Stimulated activated CD8-positive, alpha-beta memory T cell treated with anti-CD3 and anti-CD28 coated beads, Interleukin-12 subunit alpha, Interleukin-12 subunit beta, amount 100 ng/mL, for 24 hours (primary cell): ENCODE data around the gene ZBTB11.
"Not testable (repeated sequence)": the region's sequence is repeated elsewhere in the genome, so short reads cannot be mapped to it uniquely, and the experiment has no call there.

Experiments used
- DNase-seq: peaks from one replicate; pipeline ENCODE4 v3.0.0-alpha.2; 2020; ENCODE audit errors: extremely low read depth

The ZBTB11 gene

DNA sequence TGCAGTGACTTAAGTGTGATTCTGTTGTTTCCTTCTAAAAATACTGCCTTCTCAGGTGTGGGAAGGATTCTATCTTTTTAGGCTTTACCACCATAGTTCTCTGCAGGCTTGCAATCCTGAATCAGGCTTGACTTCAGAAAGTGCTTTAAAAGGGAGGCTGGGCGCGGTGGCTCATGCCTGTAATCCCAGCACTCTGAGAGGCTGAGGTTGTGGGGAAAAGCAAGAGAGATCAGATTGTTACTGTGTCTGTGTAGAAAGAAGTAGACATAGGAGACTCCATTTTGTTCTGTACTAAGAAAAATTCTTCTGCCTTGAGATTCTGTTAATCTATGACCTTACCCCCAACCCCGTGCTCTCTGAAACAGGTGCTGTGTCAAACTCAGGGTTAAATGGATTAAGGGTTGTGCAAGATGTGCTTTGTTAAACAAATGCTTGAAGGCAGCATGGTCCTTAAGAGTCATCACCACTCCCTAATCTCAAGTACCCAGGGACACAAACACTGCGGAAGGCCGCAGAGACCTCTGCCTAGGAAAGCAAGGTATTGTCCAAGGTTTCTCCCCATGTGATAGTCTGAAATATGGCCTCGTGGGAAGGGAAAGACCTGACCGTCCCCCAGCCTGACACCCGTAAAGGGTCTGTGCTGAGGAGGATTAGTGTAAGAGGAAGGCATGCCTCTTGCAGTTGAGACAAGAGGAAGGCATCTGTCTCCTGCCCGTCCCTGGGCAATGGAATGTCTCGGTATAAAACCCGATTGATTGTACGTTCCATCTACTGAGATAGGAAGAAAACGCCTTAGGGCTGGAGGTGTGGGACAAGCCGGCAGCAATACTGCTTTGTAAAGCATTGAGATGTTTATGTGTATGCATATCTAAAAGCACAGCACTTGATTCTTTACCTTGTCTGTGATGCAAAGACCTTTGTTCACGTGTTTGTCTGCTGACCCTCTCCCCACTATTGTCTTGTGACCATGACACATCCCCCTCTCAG is 15.0 kb upstream of the ZBTB11 start:
- not testable (repeated sequence) for DNase-seq

DNA sequence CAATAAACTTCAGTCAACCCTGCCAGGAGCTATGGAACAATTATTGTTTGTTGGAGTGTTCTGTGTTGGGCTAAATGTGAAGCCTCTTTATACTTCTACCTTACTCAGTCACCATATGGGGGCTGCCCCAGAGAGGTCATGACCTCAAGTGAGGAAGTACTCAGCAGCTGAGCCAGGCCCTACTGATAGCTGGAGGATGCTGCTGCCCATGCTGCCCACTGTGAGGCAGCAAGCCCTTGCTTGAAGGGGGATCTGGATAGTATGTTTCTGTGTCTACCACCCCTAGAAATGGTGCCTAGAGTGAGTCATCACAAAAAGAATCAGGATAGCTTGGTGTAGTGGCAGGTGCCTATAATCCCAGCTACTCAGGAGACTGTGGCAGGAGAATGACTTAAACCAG is 14.0 kb upstream of the ZBTB11 start:
- no peak for DNase-seq

DNA sequence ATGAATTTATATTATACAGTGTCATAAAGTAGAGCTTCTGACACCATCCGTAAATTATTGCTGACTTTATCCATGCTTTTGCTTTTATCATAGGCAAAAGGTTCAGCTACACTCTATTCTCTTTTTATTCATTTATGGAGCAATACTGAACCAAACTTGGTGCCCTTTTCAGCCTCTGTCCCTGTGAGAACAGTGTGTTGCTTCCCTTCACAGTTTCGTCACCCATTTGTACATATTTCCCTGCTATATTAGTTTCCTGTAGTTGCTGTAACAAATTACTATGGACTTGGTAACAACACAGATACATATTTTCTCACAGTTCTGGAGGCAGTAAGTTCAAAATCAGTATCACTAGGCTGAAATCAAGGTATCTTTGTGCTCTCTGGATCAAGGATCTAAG is 12.4 kb upstream of the ZBTB11 start:
- no peak for DNase-seq

DNA sequence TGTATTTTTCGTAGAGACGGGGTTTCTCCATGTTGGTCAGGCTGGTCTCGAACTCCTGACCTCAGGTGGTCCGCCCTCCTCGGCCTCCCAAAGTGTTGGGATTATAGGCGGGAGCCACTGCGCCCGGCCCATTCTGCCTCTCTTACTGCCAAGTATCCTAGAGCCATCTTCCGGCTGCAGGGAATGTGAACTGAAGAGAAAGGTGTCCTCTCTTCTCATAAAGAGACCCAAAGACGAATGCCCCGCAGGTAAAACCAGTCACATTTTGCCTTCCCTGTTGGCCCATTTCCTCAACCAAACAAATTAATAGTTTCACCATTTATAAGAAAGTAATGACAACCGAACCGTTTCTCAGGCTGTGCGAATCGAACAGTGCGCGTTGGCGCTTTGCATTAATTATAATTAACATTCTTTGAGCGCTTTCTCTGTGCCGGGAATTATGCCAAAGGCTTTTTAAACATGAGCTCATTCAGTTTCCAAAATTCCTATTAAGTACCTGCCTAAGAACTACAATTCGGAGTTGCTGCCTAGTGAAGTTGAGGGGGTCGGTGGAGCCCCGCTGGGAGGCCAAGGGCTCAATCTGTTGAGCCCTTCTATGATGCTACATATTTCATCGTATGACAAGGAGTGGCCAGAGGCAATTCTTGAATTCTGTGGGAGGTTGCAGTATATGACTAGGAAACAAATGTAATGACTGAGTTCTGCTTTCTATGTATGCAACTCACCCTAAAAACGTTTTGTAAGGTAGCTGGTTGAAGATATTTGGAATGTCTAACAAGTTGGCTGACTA is 10.4 kb upstream of the ZBTB11 start:
- DNase-seq = no peak

DNA sequence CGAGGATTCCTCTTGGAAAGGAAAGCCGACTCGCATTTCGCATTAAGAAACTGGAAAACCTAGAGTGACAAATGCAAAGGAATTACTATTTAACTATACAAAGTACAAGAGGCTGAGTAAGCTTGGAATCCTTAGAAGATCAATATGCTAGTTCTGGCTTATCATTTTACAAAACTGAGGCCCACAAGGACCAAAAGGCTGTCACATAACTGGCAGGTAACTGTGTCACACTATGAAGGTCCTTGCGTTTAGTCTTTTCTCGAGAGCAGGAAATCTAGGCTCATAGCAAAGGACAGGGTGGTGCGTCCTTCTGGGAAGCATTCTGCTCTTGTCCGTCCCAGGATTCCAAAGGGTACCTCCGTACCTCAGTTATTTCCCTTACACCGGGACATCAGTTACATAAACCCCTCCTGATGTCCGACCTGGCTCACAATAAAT is 9.0 kb upstream of the ZBTB11 start:
- DNase-seq = no peak

DNA sequence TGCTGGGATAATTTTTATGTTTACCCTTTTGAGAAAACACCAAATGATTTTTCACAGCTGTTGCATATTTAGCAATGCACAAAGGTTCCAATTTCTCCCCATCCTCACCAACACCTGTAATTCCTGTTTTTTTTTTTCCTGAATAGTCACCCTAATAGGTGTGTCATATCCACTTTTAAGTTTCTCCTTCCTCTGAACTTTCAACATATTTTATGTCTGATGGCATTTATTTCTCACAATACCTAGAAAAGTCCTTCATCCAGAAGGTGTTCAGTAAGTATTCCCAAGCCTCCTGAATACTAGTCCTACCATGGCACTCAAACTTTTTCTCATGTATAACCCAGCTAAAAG is 8.1 kb upstream of the ZBTB11 start:
- DNase-seq = no peak

DNA sequence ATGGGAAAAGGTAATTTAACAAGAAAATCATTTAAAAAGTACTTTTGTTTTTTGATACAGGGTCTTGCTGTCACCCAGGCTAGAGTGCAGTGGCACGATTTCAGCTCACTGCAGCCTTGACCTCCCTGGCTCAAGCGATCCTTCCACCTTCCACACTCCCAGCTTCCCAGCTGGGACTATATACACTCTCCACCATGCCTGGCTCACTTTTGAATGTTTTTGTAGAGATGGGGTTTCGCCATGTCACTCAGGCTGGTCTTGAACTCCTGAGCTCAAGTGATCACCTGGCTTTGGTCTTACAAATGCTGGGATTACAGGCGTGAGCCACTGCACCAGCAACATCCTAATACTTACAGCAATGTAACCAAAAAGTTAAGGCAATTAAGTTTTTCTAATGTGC is 3.5 kb upstream of the ZBTB11 start:
- no peak for DNase-seq

DNA sequence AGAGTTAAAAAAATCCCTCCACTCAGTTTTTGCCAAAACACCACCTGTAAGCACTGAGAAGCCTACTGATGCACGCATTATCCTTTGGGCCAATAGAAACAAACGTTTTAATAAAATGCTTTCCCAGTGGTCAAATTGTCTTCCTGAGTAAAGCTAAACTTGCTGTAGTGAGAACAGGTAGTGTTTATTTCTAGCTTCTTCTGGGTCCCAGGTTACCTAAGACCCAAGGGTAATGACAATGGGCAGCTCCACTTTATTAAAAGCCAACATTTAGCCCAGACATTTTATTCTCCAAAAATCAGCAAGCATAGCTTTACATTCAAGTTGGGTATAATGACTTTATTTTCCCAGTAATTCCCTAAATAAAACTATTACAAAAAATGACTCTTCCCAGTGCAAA is 1.9 kb upstream of the ZBTB11 start:
- DNase-seq = not testable (repeated sequence)

DNA sequence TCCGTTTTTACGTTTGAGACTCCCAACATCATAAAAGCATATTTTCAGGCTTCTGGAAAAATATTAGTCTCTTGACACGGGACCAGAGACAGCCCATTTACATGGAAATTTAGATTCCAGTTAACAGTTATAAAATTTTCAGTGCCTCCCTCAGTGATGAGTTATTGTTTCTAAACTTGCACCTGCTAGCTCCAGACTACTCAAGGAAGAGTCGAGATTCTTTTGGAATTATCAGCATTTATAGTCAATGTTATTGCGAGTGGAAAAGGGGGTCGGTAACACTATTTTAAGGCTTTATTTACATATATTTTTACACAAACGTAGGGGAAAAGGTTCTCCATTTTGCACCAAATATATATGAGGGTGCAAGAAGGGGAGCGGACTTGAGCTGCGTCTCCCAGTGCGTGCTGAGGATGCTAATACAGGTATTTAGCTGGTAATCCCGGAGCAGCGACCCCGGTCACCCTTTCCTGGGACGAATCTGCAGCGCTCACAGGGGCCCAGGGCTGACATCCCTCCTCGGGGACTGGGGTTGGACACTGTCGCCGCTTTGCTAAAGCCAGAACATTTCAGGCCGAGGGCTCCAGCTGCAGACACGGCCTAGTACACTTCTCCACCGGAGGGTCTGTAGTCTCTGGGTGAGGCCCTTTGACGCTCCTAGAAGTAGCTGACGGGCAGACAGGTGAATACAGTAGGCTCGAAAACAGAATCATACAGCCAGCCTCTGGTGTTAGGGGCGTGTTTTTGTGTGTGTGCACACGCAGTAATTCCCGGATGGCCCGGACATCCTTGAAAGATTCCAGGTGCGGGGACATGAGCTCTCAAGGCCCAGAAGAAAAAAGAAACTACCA is 729 bp upstream of the ZBTB11 start:
- DNase-seq = no peak

DNA sequence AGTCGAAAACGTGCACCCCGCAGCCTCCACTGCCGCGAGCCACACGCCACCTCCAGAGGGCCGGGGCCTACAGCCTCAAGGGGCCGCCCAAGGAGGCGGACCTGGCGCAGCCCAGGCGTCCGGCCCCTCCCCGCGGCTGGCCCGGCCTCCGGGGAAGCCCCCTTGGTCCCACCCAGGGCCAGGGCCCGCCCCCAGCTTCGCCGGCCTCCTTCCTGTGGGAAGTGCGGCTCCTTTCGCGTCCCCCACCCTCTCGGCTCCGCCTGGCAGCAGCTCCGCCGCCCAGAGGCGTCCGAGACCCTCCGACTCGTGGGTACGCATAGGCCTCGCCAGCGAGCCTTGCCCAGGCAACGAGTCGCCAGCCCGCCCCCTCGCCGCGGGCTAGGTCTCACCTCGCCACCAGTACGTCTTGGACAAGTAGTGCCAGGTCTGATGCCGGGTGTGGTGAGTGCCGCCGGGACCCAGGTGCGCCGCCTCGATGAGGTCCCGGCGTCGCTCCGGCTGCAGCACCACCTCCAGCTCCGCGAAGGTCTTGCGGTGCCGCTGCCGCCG is 642 bp downstream of the ZBTB11 start:
- DNase-seq = peak; percentile 93

DNA sequence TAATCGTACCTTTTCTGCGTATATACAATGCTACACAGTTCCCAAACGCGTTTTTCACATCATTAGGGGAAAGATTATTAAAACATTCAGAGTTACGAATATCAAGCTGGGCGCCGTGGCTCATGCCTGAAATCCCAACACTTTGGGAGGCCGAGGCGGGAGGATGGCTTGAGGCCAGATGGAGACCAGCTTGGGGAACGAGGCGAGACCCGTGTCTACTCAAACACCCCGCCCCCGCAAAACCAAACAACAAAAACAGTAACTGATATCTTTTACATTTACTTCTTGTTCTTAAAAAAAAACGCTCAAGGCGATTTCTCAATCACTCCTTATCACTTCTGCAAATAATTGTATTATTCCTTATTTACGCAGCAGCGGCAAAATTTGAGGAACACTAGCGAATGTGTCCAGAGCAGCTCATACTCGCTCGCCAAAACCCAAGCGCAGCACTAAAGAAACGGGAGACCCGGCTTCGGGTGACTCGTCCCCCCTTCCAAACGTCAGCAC is 1.2 kb downstream of the ZBTB11 start:
- no peak for DNase-seq

DNA sequence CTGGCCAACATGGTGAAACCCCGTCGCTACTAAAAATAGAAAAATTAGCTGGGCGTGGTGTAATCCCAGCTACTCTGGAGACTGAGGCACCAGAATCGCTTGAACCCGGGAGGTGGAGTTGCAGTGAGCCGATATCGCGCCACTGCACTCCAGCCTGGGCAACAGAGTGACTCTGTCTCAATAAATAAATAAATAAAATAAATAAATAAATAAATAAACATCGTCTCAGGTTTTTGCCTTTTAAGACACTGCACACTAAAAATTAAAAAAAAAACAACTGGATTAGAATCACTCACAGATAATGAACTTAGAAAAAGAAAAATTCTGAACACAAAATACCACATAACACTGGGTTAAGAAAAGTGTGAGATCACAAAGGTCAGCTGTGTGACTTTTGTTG is 2.4 kb downstream of the ZBTB11 start:
- DNase-seq = no peak

DNA sequence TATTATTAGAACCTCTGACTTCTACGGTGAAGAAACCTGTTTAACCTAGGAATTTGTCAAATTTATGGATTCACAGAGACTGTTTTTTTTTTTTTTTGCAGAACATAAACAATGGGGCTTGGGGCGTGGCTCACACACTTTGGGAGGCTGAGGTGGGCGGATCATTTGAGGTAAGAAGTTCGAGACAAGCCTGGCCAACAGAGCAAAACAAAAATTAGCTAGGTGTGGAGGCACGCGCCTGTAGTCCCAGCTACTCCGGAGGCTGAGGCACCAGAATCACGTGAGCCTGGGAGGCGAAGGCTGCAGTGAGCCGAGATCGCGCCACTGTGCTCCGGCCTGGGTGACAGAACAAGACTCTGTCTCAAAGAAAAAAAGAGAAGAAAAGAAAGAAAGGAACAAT is 3.0 kb downstream of the ZBTB11 start:
- DNase-seq = no peak

DNA sequence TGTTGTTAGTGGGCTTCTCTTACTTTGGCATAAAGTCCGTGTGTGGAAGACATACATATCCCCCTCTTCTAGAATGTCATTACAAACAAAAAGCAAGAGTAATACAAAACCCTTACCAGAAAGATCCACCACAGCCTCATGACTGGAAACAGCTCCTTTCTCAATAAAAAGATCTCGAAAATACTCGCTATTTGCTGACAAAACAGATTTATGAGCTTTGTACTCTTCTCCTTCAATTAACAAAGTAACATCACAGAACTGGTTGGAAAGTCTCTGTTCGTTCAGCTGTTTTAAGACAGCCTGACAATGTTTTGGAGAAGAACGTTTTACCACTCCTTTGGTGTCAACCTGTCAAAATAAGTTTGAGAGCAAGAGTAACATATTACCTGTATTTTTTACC is 5.9 kb downstream of the ZBTB11 start:
- DNase-seq = no peak

DNA sequence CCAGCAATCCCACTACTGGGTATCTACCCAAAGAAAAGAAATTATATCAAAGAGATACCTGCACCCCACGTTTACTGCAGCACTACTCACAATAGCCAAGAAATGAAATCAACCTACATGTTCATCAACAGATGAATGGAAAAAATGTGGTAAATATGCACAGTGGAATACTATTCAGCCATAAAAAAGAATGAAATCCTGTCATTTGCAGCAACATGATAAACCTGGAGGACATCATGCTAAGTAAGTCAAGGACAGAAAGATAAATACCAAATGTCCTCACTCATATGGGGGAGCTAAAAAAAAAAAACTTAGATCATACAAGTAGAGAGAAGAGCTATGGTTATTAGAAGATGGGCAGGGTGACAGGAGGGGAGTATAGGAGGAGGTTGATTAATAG is 9.1 kb downstream of the ZBTB11 start:
- no peak for DNase-seq

DNA sequence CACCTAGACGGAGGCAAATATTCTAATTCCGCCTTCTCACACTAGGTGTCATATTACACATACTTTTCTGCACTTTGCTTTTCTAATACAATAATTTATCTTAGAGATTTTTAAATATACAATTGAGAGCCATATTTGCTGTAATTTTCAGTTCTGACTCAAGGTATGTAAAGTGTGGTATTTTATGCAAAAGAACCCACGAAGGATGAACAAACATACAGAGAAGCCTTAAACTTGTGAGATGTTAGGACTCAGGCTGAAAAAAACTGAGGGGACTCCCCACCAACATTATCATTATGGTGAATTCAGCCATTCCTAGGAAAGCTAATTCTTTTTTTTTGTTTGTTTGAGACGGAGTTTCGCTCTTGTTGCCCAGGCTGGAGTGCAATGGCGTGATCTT is 9.6 kb downstream of the ZBTB11 start:
- DNase-seq = no peak

DNA sequence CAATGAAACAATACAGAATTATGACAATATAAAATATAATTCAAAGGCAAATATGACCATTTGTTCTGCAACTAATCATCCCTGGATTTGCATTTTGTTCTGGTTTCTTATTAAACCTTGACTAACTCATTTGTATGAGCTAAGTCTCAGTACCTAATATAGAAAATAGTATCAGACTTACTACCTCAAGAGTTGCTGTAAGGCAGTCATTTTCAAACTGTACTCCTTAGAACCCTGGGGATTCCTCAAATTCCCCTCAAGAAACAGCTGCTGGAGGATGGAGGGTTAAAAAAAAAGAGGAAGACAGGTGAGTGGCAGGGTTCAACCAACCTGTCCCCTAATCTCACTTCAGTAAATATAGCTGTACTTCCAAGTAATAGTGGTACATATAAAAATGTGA is 11.1 kb downstream of the ZBTB11 start:
- DNase-seq = no peak

DNA sequence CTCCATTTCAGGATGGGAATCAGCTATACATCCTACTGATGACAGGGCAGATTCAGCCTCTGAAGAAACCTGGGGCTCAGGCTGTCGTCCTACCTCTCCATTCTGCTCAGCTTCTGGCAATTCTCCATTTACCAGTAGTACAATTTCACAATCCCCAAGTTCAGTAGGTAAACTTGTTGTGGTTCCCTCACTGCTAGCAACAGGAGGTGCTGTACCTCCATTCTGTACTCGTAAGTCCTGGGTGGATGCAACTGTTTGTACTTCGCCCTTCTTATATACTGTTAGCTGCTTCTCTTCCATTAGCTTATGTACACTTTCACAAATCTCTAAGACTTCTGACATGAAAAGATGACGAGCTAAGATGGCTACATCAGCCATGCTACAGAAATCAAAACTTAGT is 11.6 kb downstream of the ZBTB11 start:
- DNase-seq = no peak

DNA sequence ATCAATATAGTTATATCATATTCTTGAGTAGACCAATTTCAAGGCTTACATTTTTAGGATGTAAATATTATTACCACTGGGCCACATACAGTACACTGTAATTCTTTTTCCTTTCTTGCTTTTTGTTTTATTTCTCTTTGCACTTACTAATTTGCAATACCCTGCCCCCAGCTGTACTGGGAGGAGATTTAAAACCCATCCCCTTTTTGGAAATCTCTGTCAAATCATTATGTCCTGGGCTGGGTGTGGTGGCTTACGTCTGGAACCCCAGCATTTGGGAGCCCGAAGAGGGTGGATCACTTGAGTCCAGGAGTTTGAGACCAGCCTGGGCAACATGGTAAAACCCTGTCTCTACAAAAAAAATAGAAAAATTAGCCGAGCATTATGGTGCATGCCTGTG is 16.2 kb downstream of the ZBTB11 start:
- DNase-seq = no peak

DNA sequence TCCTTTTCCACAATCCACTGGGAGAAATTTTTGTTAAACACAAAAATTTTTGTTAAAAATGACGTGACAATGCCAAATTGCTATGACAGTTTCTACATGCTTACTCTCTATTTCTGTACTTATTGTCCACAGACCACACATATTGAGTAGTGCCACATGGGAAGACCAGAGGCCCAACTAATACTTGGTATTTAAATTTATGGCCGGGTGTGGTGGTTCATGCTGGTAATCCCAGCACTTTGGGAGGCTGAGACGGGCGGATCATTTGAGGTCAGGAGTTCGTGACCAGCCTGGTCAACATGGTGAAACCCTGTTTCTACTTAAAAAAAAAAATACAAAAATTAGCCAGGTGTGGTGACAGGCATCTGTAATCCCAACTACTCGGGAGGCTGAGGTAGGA is 20.3 kb downstream of the ZBTB11 start:
- no peak for DNase-seq

DNA sequence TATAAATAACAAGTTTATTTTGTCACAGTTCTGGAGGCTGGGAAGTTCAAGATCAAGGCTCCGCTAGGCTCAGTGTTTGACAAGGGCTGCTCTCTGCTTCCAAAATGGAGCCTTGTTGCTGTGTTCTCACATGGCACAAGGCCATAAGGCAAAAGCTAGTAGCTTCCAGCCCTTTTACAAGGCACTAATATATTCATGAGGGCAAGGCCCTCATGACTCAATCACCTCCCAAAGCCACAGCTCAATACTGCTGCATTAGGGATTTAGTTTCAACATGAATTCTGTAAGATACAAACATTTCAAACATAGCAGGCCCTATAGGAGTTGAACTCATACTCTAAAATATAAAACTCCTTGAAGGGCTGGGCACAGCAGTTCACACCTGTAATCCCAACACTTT is 30.2 kb downstream of the ZBTB11 start:
- DNase-seq = no peak
